Measurements from ENCODE around the gene SPOCK2. TPM values are rescaled to one million over a fixed set of nuclear protein-coding genes. Genes with fewer than 3 reads are reported as not detected.
"Not testable (repeated sequence)": the region's sequence is repeated elsewhere in the genome, so short reads cannot be mapped to it uniquely, and the experiment has no call there.

Gene SPOCK2, protein sequence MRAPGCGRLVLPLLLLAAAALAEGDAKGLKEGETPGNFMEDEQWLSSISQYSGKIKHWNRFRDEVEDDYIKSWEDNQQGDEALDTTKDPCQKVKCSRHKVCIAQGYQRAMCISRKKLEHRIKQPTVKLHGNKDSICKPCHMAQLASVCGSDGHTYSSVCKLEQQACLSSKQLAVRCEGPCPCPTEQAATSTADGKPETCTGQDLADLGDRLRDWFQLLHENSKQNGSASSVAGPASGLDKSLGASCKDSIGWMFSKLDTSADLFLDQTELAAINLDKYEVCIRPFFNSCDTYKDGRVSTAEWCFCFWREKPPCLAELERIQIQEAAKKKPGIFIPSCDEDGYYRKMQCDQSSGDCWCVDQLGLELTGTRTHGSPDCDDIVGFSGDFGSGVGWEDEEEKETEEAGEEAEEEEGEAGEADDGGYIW
- 10 to 100 TPM in 1 of 4 donors, 1 to 10 TPM in 3; 1.6 to 24.2 (median 3.2) TPM for polyA plus RNA-seq
- long read RNA-seq, donor 1: 0 reads
- long read RNA-seq, donor 2: 0 reads
- long read RNA-seq, donor 3: 0 reads
- long read RNA-seq, donor 4: 0 reads
- long read RNA-seq, donor 5: 0 reads
- long read RNA-seq, donor 6: 0 reads
- long read RNA-seq, donor 7: 0 reads
- long read RNA-seq, donor 8: 0 reads
- long read RNA-seq, donor 9: 0 reads
- long read RNA-seq, donor 10: 0 reads

DNA sequence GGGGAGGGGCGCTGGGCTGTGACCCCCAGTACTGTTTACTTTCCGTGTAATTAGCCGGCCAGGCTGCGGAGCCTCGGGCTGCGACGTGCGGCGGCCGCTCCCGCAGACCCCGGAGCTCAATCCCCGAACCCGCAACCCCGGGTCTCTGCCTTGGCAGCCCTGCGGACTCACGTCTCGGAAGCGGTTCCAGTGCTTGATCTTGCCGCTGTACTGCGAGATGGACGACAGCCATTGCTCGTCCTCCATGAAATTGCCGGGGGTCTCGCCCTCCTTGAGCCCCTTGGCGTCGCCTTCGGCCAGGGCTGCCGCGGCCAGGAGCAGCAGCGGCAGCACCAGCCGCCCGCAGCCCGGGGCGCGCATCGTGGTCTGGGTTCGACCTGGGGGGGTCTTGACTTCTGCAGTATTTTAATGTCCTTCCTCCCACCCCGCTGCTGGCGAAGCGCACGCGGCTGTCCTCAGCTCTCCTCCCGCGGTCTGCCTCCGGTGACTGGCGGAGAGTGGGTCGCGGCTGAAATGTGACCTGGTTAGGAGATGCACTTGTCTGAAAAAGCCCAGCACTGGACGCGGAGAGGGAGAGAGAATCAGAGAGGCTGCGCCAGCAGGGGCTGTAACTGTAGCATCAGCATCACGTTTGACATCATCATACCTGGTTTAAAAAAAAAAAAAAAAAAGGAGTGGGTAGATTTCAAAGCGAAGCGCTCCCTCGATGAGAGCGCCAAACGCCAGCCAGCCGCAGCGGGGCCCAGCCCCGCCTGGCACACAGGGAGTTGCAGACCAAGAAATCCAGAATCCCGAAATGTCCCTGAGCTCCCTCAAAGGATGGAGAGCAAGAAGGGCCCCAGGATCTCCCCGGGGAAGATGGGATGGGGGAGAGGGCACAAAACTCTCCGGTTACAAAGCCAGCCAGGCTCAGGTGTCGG lies at the start of gene SPOCK2:
Gene SPOCK2, minus strand, starts transcription at position 583 of the 920 bp plus-strand sequence. Its CDS starts 223 bp downstream, at position 360.
- peaks cover 0 to 30% (median 0%) of the 10 kb centered on the region in 3 donors for H3K4me1 ChIP-seq (ENCODE audit: control insufficient read depth in 3 of 3, insufficient read depth in 2 of 3, low read depth in 1 of 3, low read length in 2 of 3)
- peaks cover 0 to 42% (median 4%) of the 10 kb centered on the region in 3 donors for H3K27me3 ChIP-seq (ENCODE audit: control insufficient read depth in 3 of 3, insufficient read depth in 3 of 3, low read length in 3 of 3)
- DNase-seq (peak; percentile 37 to 44), FAIRE-seq (no peak)
- H3K36me3 ChIP-seq (ENCODE audit: control insufficient read depth in 3 of 3, insufficient read depth in 2 of 3, low read depth in 1 of 3, low read length in 3 of 3): no peaks in the 10 kb centered on the region
- peak within 1 kb of the TSS; percentile 41 to 62 (median 56) for H3K4me3 ChIP-seq (ENCODE audit: low read depth in 1 of 3, low read length in 3 of 3)
- 5 to 6% (median 6%) methylated on average over 62 to 65 of the region's 65 CpGs for WGBS, 3 donors
- no peaks in the 10 kb centered on the region for H3K9me3 ChIP-seq (ENCODE audit: control insufficient read depth in 2 of 2, insufficient read depth in 1 of 2, low read depth in 1 of 2, low read length in 1 of 2)
- peak within 1 kb of the TSS; percentile 16 to 88 (median 44) for H3K27ac ChIP-seq (ENCODE audit: low read depth in 1 of 3, low read length in 2 of 3)

DNA sequence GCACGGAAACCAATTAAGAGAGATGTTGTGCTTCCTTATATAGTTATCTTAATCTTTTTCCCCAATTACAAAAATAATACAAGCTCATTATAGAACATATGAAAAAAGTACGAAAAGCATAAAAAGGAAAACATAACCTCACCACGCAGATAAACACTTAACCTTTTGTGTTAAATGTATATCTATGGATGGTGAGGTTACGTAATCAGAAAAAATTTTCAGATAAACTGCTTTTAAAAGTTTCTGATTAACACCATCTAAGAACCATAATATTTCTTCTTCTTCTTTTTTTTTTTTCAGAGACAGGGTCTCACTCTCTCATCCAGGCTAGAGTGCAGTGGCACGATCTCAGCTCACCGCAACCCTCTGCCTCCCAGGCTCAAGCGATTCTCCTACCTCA lies 49.2 kb upstream of the SPOCK2 start:
- Histone ChIP-seq H3K27ac (ENCODE audit: low read depth in 1 of 3, low read length in 2 of 3) (no peak overlapping the region), H3K36me3 (ENCODE audit: control insufficient read depth in 3 of 3, insufficient read depth in 2 of 3, low read depth in 1 of 3, low read length in 3 of 3) (peaks cover 0 to 16% (median 0%) of the 10 kb centered on the region in 3 donors), H3K27me3 (ENCODE audit: control insufficient read depth in 3 of 3, insufficient read depth in 3 of 3, low read length in 3 of 3) (no peaks in the 10 kb centered on the region), H3K9me3 (ENCODE audit: control insufficient read depth in 2 of 2, insufficient read depth in 1 of 2, low read depth in 1 of 2, low read length in 1 of 2) (peaks cover 0 to 7% of the 10 kb centered on the region in 2 donors), H3K4me3 (ENCODE audit: low read depth in 1 of 3, low read length in 3 of 3) (no peak overlapping the region), H3K4me1 (ENCODE audit: control insufficient read depth in 3 of 3, insufficient read depth in 2 of 3, low read depth in 1 of 3, low read length in 2 of 3) (no peaks in the 10 kb centered on the region)
- 95 to 97% (median 97%) methylated on average over 7 of the region's 7 CpGs for WGBS, 3 donors
- FAIRE-seq (no peak), DNase-seq (no peak)

- not testable (repeated sequence) for H3K4me3 ChIP-seq (ENCODE audit: low read depth in 1 of 3, low read length in 3 of 3); FAIRE-seq
- 96 to 99% (median 97%) methylated on average over 10 of the region's 10 CpGs for WGBS, 3 donors
Measured at GRCh38 chr10:72136225-72136624, 47.9 kb upstream of the SPOCK2 start.

DNA sequence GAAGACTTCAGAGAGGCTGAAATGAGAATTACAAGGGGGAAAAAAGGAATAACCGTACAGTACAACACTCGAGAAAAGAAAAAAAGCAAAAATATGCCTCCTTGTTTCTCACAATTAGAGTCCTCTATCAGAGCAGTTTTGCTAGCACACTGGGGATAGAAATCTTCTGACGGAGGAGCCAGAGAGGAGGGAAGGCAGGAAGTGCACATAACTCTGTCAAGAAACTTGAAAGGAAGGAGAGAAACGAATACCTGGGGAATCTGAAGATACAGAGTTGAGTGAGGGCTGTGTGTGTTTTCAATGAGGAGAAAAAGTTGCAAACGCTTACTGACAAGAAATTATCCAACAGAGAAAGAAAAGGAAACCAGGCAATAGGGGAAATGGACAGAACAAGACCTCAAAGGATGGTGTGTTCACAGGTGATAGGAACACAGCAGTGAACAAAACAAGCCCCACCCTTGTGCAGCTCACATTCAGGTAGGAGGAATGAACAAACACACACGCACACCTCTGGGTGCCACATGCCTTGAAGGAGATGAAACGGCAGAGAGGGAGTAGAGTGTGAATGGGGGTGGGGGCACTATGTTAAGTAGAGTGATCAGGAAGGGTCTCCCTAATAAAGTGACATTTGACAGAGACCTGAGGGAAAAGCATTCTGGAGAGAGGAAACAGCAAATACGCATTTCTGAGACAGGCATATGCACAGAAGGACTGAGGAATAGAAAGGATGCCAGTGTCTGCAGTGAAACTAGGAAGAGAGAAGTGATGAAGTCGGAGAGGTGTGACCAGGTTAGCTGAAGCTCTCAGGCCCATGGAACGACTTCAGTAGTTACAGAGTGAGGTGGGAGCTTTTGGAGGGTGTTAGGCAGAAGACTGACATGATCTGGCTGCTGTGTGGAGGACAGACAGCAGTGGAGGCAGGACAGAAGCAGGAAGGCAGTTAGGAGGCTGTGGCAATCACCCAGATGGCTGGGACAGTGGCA lies 46.7 kb upstream of the SPOCK2 start:
- H3K27ac ChIP-seq (ENCODE audit: low read depth in 1 of 3, low read length in 2 of 3): no peak overlapping the region
- DNase-seq: no peak
- no peak for FAIRE-seq
- no peak overlapping the region for H3K4me3 ChIP-seq (ENCODE audit: low read depth in 1 of 3, low read length in 3 of 3)
- no peaks in the 10 kb centered on the region for H3K27me3 ChIP-seq (ENCODE audit: control insufficient read depth in 3 of 3, insufficient read depth in 3 of 3, low read length in 3 of 3)
- 82 to 85% (median 83%) methylated on average over 10 of the region's 10 CpGs for WGBS, 3 donors
- H3K9me3 ChIP-seq (ENCODE audit: control insufficient read depth in 2 of 2, insufficient read depth in 1 of 2, low read depth in 1 of 2, low read length in 1 of 2): peaks cover 0 to 7% of the 10 kb centered on the region in 2 donors
- peaks cover 0 to 18% (median 0%) of the 10 kb centered on the region in 3 donors for H3K36me3 ChIP-seq (ENCODE audit: control insufficient read depth in 3 of 3, insufficient read depth in 2 of 3, low read depth in 1 of 3, low read length in 3 of 3)
- H3K4me1 ChIP-seq (ENCODE audit: control insufficient read depth in 3 of 3, insufficient read depth in 2 of 3, low read depth in 1 of 3, low read length in 2 of 3): no peaks in the 10 kb centered on the region

More at GRCh38 chr10:72136225-72136624, 47.9 kb upstream of the SPOCK2 start:
- H3K27ac ChIP-seq (ENCODE audit: low read depth in 1 of 3, low read length in 2 of 3); H3K27me3 ChIP-seq (ENCODE audit: control insufficient read depth in 3 of 3, insufficient read depth in 3 of 3, low read length in 3 of 3); H3K9me3 ChIP-seq (ENCODE audit: control insufficient read depth in 2 of 2, insufficient read depth in 1 of 2, low read depth in 1 of 2, low read length in 1 of 2); H3K4me1 ChIP-seq (ENCODE audit: control insufficient read depth in 3 of 3, insufficient read depth in 2 of 3, low read depth in 1 of 3, low read length in 2 of 3); DNase-seq: not testable (repeated sequence)
- peaks cover 0 to 18% (median 0%) of the 10 kb centered on the region in 3 donors for H3K36me3 ChIP-seq (ENCODE audit: control insufficient read depth in 3 of 3, insufficient read depth in 2 of 3, low read depth in 1 of 3, low read length in 3 of 3)

- Histone ChIP-seq H3K4me3 (ENCODE audit: low read depth in 1 of 3, low read length in 3 of 3) (no peak overlapping the region), H3K27me3 (ENCODE audit: control insufficient read depth in 3 of 3, insufficient read depth in 3 of 3, low read length in 3 of 3) (no peaks in the 10 kb centered on the region), H3K9me3 (ENCODE audit: control insufficient read depth in 2 of 2, insufficient read depth in 1 of 2, low read depth in 1 of 2, low read length in 1 of 2) (peaks cover 0 to 7% of the 10 kb centered on the region in 2 donors), H3K36me3 (ENCODE audit: control insufficient read depth in 3 of 3, insufficient read depth in 2 of 3, low read depth in 1 of 3, low read length in 3 of 3) (peaks cover 0 to 18% (median 0%) of the 10 kb centered on the region in 3 donors), H3K4me1 (ENCODE audit: control insufficient read depth in 3 of 3, insufficient read depth in 2 of 3, low read depth in 1 of 3, low read length in 2 of 3) (no peaks in the 10 kb centered on the region), H3K27ac (ENCODE audit: low read depth in 1 of 3, low read length in 2 of 3) (no peak overlapping the region)
- FAIRE-seq (no peak), DNase-seq (no peak)
Measured at GRCh38 chr10:72133517-72133916, 45.2 kb upstream of the SPOCK2 start.

DNA sequence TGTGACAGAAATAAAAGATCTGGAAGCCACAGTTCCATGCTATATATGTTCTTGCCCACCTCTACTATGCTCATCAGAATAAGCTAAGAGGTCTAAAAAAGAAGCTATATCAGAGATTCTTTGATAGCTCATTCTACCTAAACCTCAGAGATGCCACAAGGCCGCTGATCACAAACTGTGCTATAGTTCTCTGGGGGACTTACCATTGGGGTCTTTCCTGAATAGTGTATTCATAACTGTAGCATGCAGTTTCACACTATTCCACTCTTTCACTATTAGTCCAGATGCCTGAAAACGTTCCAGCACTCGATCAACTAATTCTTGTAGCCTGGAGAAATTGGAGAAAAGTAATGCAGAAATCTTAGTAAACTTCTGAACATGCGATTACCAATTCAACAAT lies 44.5 kb upstream of the SPOCK2 start:
- peaks cover 0 to 18% (median 0%) of the 10 kb centered on the region in 3 donors for H3K36me3 ChIP-seq (ENCODE audit: control insufficient read depth in 3 of 3, insufficient read depth in 2 of 3, low read depth in 1 of 3, low read length in 3 of 3)
- no peak overlapping the region for H3K27ac ChIP-seq (ENCODE audit: low read depth in 1 of 3, low read length in 2 of 3)
- FAIRE-seq (no peak), DNase-seq (no peak)
- no peaks in the 10 kb centered on the region for H3K27me3 ChIP-seq (ENCODE audit: control insufficient read depth in 3 of 3, insufficient read depth in 3 of 3, low read length in 3 of 3)
- no peaks in the 10 kb centered on the region for H3K4me1 ChIP-seq (ENCODE audit: control insufficient read depth in 3 of 3, insufficient read depth in 2 of 3, low read depth in 1 of 3, low read length in 2 of 3)
- H3K9me3 ChIP-seq (ENCODE audit: control insufficient read depth in 2 of 2, insufficient read depth in 1 of 2, low read depth in 1 of 2, low read length in 1 of 2): peaks cover 0 to 7% of the 10 kb centered on the region in 2 donors
- no peak overlapping the region for H3K4me3 ChIP-seq (ENCODE audit: low read depth in 1 of 3, low read length in 3 of 3)
- WGBS, 3 donors: 80 to 89% (median 84%) methylated on average over 4 of the region's 4 CpGs

DNA sequence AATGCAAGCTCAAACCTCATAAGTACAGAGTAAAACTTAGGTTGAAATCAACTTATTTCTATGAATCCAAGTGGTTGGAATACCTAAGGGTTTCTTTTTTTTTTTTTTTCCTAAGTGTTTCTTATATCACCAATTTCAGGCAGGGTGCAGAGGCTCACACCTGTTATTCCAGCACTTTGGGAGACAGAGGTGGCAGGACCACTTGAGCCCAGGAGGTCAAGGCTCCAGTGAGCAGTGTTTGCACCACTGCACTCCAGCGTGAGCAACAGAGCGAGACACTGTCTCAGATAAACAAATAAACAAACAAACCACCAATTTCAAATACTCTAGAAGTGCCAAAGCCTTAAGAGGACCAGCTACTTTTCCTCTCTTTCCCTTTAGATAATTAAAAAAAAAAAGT lies 39.2 kb upstream of the SPOCK2 start:
- Histone ChIP-seq H3K27me3 (ENCODE audit: control insufficient read depth in 3 of 3, insufficient read depth in 3 of 3, low read length in 3 of 3) (no peaks in the 10 kb centered on the region), H3K9me3 (ENCODE audit: control insufficient read depth in 2 of 2, insufficient read depth in 1 of 2, low read depth in 1 of 2, low read length in 1 of 2) (no peaks in the 10 kb centered on the region), H3K4me3 (ENCODE audit: low read depth in 1 of 3, low read length in 3 of 3) (no peak overlapping the region), H3K4me1 (ENCODE audit: control insufficient read depth in 3 of 3, insufficient read depth in 2 of 3, low read depth in 1 of 3, low read length in 2 of 3) (peaks cover 0 to 14% (median 0%) of the 10 kb centered on the region in 3 donors), H3K36me3 (ENCODE audit: control insufficient read depth in 3 of 3, insufficient read depth in 2 of 3, low read depth in 1 of 3, low read length in 3 of 3) (peaks cover 0 to 2% (median 2%) of the 10 kb centered on the region in 3 donors), H3K27ac (ENCODE audit: low read depth in 1 of 3, low read length in 2 of 3) (no peak overlapping the region)
- FAIRE-seq: no peak
- no peak for DNase-seq
- 96% methylated on average over 2 of the region's 2 CpGs for WGBS, 3 donors
